GM18526 (cell line): ENCODE measurements around the gene NHEJ1.
A peak's percentile ranks its signal among the peaks of the same experiment; 100 is the strongest.

ENCODE experiments used
- POLR2A ChIP-seq: IDR thresholded peaks from 3 replicates; pipeline ENCODE4 v1.6.1; 2011; ENCODE audit not compliant: insufficient read length; ENCODE audit errors: extremely low read depth

Gene NHEJ1

DNA sequence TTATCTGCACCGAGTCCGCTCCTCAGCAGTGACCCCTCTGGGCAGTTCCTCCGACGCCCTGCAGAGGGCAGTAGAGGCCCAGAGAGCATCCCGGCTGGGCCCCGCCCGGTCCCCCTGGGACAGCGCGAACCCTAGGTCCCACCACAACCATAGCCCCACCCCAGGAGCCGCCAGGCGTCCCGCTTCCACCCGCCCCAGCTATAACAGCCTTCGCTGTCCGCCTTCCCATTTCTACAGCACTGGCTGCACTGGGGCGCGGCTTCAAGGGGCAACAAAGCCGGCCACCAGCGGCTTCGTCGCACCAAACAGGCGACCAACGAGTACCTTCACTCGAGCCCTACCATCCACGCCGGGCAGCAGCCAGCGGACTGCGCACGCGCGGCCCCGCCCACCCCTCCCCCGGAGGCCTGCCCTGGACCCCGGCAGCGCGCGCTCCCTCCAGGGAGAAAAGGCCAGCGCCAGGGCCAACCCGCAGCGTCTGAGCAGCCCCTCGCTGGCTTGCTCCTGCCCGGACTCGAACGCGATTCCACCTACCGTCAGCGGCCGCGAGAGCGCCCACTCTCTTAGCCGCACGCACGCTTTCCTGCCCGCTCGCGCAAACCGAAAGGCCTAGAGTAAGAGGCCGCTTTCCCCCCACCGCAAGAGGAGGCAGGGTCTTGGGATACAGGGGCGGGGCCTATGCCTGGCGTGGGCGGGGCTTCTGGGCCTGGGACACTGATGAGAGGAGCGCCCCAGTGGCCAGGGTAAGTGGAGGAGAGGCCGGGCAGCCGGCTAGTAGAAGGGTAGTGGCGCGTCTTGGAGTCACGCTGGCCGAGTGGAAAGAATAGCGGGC lies at the start of gene NHEJ1:
NHEJ1 (minus strand) TSS at position 630 of the 832 bp plus-strand sequence. CDS start 2,453 bp downstream, outside the sequence.
- peak; percentile 86 for TF ChIP-seq POLR2A

- no peak for TF ChIP-seq POLR2A
These were observed 48.9 kb upstream of the NHEJ1 start for GRCh38 chr2:219209236-219210195.

- no peak for TF ChIP-seq POLR2A
These were observed 47.5 kb upstream of the NHEJ1 start for GRCh38 chr2:219207884-219208740.

DNA sequence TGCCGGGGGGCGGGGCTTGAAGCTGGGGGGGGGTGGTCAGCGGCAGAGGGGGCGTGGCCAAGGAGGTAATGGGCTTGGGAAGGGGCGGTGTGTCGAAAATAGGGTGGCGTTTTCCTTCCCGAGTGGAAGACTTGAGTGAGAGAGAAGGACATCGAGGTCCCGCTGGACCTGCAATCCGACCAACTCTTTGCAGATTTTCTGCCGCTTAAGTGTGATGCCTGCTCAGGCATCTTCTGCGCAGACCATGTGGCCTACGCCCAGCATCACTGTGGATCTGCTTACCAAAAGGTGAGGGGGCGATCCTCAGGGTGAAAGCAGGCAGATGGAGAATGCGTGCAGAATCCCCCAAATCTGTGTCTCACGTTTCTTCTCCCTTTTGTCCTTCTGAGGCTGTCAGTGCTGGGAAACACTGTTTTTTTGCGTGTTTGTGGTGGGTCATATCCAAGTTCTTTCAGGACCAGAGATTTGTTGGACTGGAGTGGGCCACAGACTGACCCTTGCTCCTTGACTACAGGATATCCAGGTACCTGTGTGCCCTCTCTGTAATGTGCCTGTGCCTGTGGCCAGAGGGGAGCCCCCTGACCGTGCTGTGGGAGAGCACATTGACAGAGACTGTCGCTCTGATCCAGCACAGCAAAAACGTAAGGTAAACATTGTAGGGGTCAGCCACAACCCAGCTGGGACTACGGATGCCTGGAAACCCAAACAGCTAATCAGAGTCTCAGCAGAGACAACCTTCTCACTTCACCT lies 46.7 kb upstream of the NHEJ1 start:
- no peak for TF ChIP-seq POLR2A

GRCh38 chr2:219206328-219207133 lies 45.9 kb upstream of the NHEJ1 start, which contains the start of gene ZFAND2B:
Gene ZFAND2B, plus strand, starts transcription at chr2:219206782. Its CDS starts 206 bp downstream, at chr2:219206988.
- peak; percentile 98 for TF ChIP-seq POLR2A

DNA sequence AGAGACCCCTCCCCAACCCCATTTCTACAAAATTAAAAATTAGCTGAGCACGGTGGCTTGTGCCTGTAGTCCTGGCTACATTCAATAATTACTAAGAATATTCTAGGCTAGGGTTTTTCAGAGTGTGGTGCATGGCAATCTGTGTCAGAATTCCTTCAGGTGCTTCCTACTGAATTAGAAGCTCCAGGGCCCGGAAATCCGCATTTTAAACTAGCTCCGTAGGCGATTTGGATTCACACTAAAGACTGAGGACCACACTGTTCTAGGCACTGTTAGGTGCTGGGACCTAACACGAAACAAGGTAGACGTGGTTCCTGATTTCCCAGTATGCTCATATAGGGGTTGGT lies 45.3 kb upstream of the NHEJ1 start:
- no peak for TF ChIP-seq POLR2A

DNA sequence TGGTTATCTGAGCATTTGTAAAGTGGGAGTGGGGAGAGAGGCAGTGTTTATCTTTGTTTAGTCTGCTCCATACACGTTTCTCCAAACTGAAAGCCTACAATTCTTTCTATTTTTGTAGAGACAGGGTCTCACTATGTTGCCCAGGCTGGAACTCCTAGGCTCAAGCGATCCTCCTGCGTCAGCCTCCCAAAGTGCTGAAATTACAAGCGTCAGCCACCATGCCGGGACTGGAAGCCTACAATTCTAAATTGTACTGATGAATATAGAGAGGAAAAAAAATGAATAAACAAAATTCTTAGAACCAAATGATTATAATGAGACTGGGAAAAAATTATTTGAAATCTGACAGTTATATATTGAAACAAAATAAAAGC lies 44.5 kb upstream of the NHEJ1 start:
- TF ChIP-seq POLR2A, result no peak

DNA sequence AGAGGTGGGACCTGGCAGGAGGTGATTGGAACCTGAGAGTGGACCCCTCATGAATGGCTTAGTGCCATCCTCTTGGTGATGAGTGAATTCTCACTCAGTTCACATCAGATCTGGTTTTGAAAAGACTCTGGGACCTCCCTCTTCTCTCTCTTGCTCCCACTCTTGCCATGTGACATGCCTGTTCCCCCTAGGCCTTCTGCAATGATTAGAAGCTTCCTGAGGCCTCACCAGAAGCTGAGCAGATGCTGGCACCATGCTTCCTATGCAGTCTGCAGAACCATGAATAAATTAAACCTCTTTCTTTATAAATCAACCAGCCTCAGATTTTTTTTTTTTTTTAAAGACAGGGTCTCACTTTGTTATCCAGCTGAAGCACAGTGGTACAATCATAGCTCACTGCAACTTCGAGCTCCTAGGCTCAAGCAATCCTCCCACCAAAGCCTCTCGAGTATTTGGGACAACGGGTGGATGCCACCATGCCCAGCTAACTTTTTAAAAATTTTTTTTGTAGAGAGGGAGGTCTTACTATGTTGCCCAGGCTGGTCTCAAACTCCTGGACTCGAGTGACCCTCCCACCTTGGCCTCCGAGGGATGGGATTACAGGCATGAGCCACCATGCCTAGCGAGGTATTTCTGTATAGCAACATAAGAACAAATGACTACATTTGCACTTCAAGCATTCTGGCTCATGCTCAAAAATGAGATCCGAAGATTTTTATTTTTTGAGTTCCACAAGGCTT lies 44.0 kb upstream of the NHEJ1 start:
- no peak for TF ChIP-seq POLR2A

DNA sequence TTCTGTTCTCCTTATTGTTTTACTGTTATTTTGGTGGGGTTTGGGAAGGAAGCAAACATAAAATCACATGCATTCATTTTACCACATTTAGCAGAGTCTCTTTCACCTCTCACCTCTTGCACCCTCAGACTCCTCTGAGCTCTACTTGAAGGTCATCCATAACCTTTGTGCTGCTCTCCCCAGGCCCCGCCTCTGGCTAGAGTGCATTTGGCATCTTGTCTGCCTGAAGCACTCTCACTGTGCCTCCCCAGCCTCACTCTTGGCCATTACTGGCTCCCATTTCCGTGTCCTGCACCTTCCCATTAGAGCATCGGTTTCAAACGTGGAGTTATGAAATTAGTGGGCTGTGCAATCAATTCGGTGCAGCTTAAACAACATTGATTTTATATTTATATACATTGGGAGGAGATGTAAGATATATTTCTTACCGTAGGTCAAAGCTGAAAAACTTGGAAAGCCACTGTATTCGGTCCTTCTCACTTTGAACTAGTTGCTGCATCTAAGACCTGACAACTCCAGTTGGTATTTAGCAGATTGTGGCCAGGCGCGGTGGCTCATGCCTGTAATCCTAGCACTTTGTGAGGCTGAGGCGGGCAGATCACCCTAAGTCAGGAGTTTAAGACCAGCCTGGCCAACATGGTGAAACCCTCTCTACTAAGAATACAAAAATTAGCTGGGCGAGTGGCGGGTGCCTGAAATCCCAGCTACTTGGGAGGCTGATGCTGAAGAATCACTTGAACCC lies 39.0 kb upstream of the NHEJ1 start:
- no peak for TF ChIP-seq POLR2A

DNA sequence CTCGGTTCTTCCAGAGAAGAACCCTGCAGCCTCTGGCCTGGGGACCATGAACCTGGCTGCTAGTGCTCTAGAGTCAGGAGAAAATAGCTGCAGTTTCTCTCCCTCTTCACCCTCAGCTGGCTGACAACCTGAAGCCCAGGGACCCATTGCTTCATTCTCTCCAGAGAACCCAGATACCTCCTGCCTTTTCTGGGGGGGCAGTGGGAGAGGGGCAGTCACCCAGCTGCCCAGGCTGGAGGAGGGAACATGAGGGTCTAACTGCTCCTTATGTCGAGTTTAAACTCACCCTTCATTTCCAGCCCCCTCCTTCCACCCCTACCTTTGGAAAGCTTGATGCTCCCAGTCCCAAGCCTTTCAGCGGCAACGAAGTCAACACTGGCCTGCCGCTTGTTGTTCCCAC lies 38.4 kb upstream of the NHEJ1 start:
- no peak for TF ChIP-seq POLR2A

DNA sequence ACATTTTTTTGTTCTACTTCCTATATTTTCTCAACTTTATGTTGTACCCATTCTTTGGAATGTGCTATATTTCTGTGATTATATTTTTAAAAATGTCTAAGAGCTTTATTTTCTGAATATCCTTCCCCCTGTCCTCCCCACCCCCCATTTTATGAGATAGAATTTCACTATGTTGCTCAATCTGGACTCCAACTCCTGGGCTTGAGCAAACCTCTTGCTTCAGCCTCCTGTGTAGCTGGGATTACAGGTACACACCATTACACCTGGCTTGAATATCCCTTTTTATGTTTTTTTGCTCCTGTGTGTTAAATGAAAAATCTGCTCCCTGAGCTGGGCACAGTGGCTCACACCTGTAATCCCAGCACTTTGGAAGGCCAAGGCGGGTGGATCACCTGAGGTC lies 36.8 kb upstream of the NHEJ1 start:
- no peak for TF ChIP-seq POLR2A

DNA sequence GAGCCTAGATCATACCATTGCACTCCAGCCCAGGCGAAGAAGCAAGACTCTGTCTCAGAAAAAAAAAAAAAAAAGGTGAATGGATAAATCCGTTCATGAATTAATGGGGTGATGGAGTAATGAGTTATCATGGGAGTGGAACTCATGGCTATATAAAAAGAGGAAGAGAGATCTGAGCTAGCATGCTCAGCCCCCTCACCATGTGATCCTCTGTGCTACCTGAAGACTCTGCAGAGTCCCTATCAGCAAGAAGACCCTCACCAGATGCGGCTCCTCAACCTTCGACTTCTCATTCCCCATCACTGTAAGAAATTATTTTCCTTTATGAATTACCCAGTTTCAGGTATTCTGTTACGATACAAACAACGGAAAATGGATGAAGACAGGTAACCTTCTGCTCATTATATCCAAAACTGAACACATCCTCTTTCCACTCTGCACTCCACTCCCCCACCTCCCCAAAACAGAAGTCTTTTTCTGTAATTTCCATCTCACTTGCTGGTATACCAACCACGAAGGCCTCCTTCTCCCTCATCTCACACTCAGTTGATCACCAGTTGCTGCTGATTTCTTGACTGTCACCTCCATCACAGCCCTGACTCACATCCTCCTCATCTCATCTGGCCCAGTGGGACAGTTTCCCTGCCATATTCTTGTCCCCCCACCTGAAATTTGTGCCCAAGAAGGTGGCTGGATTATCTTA lies 26.3 kb upstream of the NHEJ1 start:
- TF ChIP-seq POLR2A, result no peak
